Measurements from ENCODE around the gene TMEM132C.

DNA sequence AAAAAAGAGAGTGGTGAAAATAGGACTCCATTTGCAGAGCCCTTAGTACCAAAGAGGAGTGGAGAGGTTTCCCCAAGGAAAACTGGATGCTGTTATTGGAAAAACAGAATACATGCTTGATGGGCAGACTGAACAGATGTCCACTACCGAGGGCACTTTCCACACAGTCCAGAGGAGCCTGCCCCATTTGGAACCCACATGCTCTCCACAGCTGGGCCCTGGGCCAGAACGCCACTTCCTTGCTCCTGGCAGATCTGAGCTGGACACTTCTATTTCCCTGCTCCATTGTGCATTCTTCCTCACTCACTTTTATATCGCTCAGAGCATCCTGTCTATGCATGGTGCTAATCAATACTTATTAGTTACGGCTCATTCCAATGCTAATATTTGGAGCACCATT, 306.9 kb downstream of the TMEM132C start:
- TF ChIP-seq CTCF (IDR thresholded peaks at IDR 0.05; ENCODE audit: control extremely low read depth in 1 of 3, insufficient read depth in 1 of 3, low read depth in 1 of 3, low read length in 3 of 3) (no peak), POLR2AphosphoS5 (IDR thresholded peaks at IDR 0.05; ENCODE audit: low read depth, low read length) (no peak), RXRA (IDR thresholded peaks at IDR 0.05; ENCODE audit: insufficient read depth, low read depth, low read length) (no peak), FOSL1 (IDR thresholded peaks at IDR 0.05; ENCODE audit: insufficient read depth, low read depth, low read length) (no peak)
